ENCODE measurements around the gene GPR150. TPM values are rescaled to one million over a fixed set of nuclear protein-coding genes. Genes with fewer than 3 reads are reported as not detected.

GPR150 gene
- 0.54 TPM for total RNA-seq (2021; ENCODE audit: unreplicated experiment)
- 0.57 TPM for polyA plus RNA-seq (2012; ENCODE audit: insufficient read length)
- percentile 22 among the genes with signal in this experiment for Bru-seq, nascent RNA
- percentile 18 among the genes with signal in this experiment for BruChase-seq, experiment 1, labeled RNA remaining after a 2-hour chase
- BruChase-seq, experiment 2, labeled RNA remaining after a 6-hour chase: percentile 34 among the genes with signal in this experiment
- long read RNA-seq, partial matches to known transcripts: 0 of 2 reads
- long read RNA-seq, other reads (novel, unspliced or antisense): 0 of 2 reads

DNA sequence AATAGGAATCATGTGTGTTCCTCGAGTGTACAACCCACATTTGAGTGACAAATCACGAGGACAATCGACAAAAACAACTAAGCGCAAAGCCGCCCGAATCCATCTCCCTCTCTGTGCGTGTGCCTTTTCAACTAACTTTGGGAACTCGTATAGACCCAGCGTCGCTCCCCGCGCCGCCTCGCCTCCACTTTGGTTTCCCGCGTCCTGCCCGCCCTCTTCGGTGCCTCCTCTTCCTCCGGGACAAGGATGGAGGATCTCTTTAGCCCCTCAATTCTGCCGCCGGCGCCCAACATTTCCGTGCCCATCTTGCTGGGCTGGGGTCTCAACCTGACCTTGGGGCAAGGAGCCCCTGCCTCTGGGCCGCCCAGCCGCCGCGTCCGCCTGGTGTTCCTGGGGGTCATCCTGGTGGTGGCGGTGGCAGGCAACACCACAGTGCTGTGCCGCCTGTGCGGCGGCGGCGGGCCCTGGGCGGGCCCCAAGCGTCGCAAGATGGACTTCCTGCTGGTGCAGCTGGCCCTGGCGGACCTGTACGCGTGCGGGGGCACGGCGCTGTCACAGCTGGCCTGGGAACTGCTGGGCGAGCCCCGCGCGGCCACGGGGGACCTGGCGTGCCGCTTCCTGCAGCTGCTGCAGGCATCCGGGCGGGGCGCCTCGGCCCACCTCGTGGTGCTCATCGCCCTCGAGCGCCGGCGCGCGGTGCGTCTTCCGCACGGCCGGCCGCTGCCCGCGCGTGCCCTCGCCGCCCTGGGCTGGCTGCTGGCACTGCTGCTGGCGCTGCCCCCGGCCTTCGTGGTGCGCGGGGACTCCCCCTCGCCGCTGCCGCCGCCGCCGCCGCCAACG is at the start of gene GPR150:
Gene GPR150, plus strand, starts transcription at position 58 of the 840 bp plus-strand sequence. Its CDS starts 189 bp downstream, at position 247.
- H3K4me1 ChIP-seq (ENCODE audit: control insufficient read depth, insufficient read depth, low read length): peaks cover 10% of the 10 kb centered on the region
- H3K36me3 ChIP-seq (ENCODE audit: control insufficient read depth, insufficient read depth, low read length): no peaks in the 10 kb centered on the region
- no peaks in the 10 kb centered on the region for H3K9me3 ChIP-seq (ENCODE audit: control insufficient read depth, insufficient read depth, low read depth, low read length)
- ATAC-seq (peak; percentile 82), DNase-seq (ENCODE audit: low read depth, low spot score) (no peak)
- ChIA-PET CTCF (no interaction called here), POLR2A (interaction anchor here (0.6 kb wide), 1 partner anchor 65 kb away, joined by 8 read pairs; the partner anchor contains the start of gene ARSK)
- intact Hi-C loops (cut with micrococcal nuclease; ENCODE audit: unreplicated experiment): no loop called here
- TF ChIP-seq POLR2AphosphoS5 (IDR thresholded peaks at IDR 0.05; ENCODE audit: low read depth, low read length) (no peak), SIN3A (IDR thresholded peaks at IDR 0.05; ENCODE audit: borderline replicate concordance, insufficient read depth, low read depth, low read length) (no peak), CTCF (IDR thresholded peaks at IDR 0.05) (peak; percentile 41)
- no peaks in the 10 kb centered on the region for H3K27me3 ChIP-seq (ENCODE audit: control insufficient read depth, insufficient read depth, low read length)
- in situ Hi-C loops (cut with HindIII; ENCODE audit: low pct_unique_long_range_greater_than_20kb, low sequenced_read_pairs): no loop called here
- no TSS peak for BruUV-seq (replicated peaks)
- peak within 1 kb of the TSS; percentile 86 for H3K27ac ChIP-seq (ENCODE audit: low read length)
- peak within 1 kb of the TSS; percentile 57 to 73 for H3K4me3 ChIP-seq (ENCODE audit: low read depth in 2 of 2, low read length in 2 of 2)

GRCh38 chr5:95572016-95572415 is 47.9 kb upstream of the GPR150 start:
- in situ Hi-C loops (cut with HindIII; ENCODE audit: low pct_unique_long_range_greater_than_20kb, low sequenced_read_pairs) (no loop called here), intact Hi-C loops (cut with micrococcal nuclease; ENCODE audit: unreplicated experiment) (no loop called here)
- Histone ChIP-seq H3K36me3 (ENCODE audit: control insufficient read depth, insufficient read depth, low read length) (peaks cover 8% of the 10 kb centered on the region), H3K27ac (ENCODE audit: low read length) (no peak overlapping the region), H3K4me1 (ENCODE audit: control insufficient read depth, insufficient read depth, low read length) (no peaks in the 10 kb centered on the region), H3K4me3 (ENCODE audit: low read depth in 2 of 2, low read length in 2 of 2) (no peak overlapping the region), H3K27me3 (ENCODE audit: control insufficient read depth, insufficient read depth, low read length) (no peaks in the 10 kb centered on the region), H3K9me3 (ENCODE audit: control insufficient read depth, insufficient read depth, low read depth, low read length) (no peaks in the 10 kb centered on the region; the same call in 1 of the 2 replicates)
- no TSS peak for BruUV-seq (replicated peaks)
- ChIA-PET CTCF (no interaction called here), POLR2A (no interaction called here)
- TF ChIP-seq, protein P1, sequence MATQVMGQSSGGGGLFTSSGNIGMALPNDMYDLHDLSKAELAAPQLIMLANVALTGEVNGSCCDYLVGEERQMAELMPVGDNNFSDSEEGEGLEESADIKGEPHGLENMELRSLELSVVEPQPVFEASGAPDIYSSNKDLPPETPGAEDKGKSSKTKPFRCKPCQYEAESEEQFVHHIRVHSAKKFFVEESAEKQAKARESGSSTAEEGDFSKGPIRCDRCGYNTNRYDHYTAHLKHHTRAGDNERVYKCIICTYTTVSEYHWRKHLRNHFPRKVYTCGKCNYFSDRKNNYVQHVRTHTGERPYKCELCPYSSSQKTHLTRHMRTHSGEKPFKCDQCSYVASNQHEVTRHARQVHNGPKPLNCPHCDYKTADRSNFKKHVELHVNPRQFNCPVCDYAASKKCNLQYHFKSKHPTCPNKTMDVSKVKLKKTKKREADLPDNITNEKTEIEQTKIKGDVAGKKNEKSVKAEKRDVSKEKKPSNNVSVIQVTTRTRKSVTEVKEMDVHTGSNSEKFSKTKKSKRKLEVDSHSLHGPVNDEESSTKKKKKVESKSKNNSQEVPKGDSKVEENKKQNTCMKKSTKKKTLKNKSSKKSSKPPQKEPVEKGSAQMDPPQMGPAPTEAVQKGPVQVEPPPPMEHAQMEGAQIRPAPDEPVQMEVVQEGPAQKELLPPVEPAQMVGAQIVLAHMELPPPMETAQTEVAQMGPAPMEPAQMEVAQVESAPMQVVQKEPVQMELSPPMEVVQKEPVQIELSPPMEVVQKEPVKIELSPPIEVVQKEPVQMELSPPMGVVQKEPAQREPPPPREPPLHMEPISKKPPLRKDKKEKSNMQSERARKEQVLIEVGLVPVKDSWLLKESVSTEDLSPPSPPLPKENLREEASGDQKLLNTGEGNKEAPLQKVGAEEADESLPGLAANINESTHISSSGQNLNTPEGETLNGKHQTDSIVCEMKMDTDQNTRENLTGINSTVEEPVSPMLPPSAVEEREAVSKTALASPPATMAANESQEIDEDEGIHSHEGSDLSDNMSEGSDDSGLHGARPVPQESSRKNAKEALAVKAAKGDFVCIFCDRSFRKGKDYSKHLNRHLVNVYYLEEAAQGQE (IDR thresholded peaks at IDR 0.05; ENCODE audit: insufficient read depth in 1 of 2, low read depth in 2 of 2, low read length in 1 of 2): no peak
- TF ChIP-seq CTCF (IDR thresholded peaks at IDR 0.05): no peak
- no peak for TF ChIP-seq POLR2AphosphoS5 (IDR thresholded peaks at IDR 0.05; ENCODE audit: low read depth, low read length)
- TF ChIP-seq SIN3A (IDR thresholded peaks at IDR 0.05; ENCODE audit: borderline replicate concordance, insufficient read depth, low read depth, low read length): no peak
- TF ChIP-seq TCF7L2 (IDR thresholded peaks at IDR 0.05; ENCODE audit: low read depth, low read length): no peak
- DNase-seq (ENCODE audit: low read depth, low spot score) (no peak), ATAC-seq (no peak)
